SIG-M5 (cell line): ENCODE results near the gene TRIM8.
"Not testable (repeated sequence)": the region's sequence is repeated elsewhere in the genome, so short reads cannot be mapped to it uniquely, and the experiment has no call there.

Experiments
- DNase-seq: peaks from one replicate; lab custom pipeline; 2025; lab: John Stamatoyannopoulos, UW

The TRIM8 gene

GRCh38 chr10:102670871-102671434 is 26.7 kb downstream of the TRIM8 start:
- no peak for DNase-seq

GRCh38 chr10:102673236-102673818 is 29.0 kb downstream of the TRIM8 start:
- no peak for DNase-seq

GRCh38 chr10:102673819-102674511 is 29.7 kb downstream of the TRIM8 start:
- no peak for DNase-seq

- no peak for DNase-seq
Measured at GRCh38 chr10:102674566-102674965, 30.3 kb downstream of the TRIM8 start.

GRCh38 chr10:102675011-102675665 is 30.9 kb downstream of the TRIM8 start:
- DNase-seq: no peak

GRCh38 chr10:102675666-102676533 is 31.6 kb downstream of the TRIM8 start:
- DNase-seq: no peak

GRCh38 chr10:102676534-102677315 is 32.4 kb downstream of the TRIM8 start:
- DNase-seq: no peak

- DNase-seq: no peak
Measured at GRCh38 chr10:102677331-102678067, 33.2 kb downstream of the TRIM8 start.

GRCh38 chr10:102678068-102678400 is 33.8 kb downstream of the TRIM8 start:
- no peak for DNase-seq

- DNase-seq: no peak
Measured at GRCh38 chr10:102678842-102679289, 34.6 kb downstream of the TRIM8 start.

GRCh38 chr10:102679596-102679995 is 35.3 kb downstream of the TRIM8 start:
- DNase-seq: no peak

- no peak for DNase-seq
Measured at GRCh38 chr10:102681696-102682095, 37.4 kb downstream of the TRIM8 start.

- no peak for DNase-seq
Measured at GRCh38 chr10:102682416-102682815, 38.1 kb downstream of the TRIM8 start.

- no peak for DNase-seq
Measured at GRCh38 chr10:102682981-102683380, 38.7 kb downstream of the TRIM8 start.

GRCh38 chr10:102683736-102684135 is 39.5 kb downstream of the TRIM8 start:
- DNase-seq: no peak

GRCh38 chr10:102691285-102692066 is 47.2 kb downstream of the TRIM8 start:
- no peak for DNase-seq

GRCh38 chr10:102695401-102695800 is 51.1 kb downstream of the TRIM8 start:
- DNase-seq: not testable (repeated sequence)

GRCh38 chr10:102696736-102697135 is 52.5 kb downstream of the TRIM8 start:
- no peak for DNase-seq

GRCh38 chr10:102698894-102699293 is 54.6 kb downstream of the TRIM8 start:
- no peak for DNase-seq

- no peak for DNase-seq
Measured at GRCh38 chr10:102701272-102701671, 57.0 kb downstream of the TRIM8 start.
